Liver (tissue), 3 donors: ENCODE results near the gene NEK6.

Source experiments
- RAD21 ChIP-seq, 2 donors: IDR thresholded peaks; 2 replicates each; pipeline ENCODE4 v1.6.1; 2016; ENCODE audit warnings: antibody characterized with exemption in 2 of 2, mild to moderate bottlenecking in 2 of 2
- SP1 ChIP-seq: IDR thresholded peaks from 2 replicates; pipeline ENCODE4 v1.6.1; 2018; ENCODE audit warnings: antibody characterized with exemption, mild to moderate bottlenecking
- YY1 ChIP-seq: IDR thresholded peaks from 2 replicates; pipeline ENCODE4 v1.6.1; 2016; ENCODE audit warnings: antibody characterized with exemption, mild to moderate bottlenecking
- TF ChIP-seq, protein P1 (sequence below): fragments of 150-350 bp; IDR thresholded peaks from 2 replicates; pipeline ENCODE4 v1.5.1; 2017; ENCODE audit warnings: improper control_type of control experiment, low read depth, low read length; ENCODE audit not compliant: missing input control
- donor health status: healthy.
- donor health status: healthy.

DNA sequence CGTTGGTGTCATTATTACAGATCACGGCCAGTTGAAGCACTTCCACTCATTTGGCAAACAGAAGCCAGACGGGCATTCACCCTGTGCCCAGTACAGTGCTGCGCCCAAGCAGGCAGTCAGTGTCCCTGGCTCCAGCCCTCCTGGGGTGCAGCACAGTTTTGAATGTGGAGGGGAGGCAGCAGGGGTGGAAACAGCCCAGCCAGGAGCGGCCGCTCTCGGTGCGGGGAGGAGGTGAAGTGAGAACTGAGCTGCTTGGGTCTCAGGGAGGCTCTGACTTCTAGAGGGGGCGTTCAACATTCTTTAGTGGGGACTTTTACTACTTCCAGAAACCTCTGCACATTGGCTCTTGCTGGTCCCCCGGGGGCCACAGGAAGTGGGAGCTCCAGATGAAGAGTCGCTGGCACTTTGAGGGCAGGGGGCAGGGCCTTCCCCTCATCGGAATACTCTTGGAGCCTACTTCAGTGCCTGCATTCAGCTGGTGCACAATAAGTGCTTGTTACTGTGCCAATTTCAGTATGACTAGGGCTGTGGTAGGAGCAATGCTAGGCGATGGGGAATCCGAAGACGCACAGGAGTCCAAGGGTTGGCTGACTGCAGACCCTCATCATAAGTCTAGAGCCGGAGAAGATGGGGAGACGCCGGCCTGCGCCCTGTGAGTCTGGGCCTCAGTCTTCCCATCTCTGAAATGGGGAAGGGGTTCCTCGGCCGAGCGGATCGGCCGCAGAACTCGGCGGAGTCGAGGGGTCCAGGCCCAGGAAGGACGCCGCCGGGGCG is 492 bp upstream of the NEK6 start:
- TF ChIP-seq, protein P1, sequence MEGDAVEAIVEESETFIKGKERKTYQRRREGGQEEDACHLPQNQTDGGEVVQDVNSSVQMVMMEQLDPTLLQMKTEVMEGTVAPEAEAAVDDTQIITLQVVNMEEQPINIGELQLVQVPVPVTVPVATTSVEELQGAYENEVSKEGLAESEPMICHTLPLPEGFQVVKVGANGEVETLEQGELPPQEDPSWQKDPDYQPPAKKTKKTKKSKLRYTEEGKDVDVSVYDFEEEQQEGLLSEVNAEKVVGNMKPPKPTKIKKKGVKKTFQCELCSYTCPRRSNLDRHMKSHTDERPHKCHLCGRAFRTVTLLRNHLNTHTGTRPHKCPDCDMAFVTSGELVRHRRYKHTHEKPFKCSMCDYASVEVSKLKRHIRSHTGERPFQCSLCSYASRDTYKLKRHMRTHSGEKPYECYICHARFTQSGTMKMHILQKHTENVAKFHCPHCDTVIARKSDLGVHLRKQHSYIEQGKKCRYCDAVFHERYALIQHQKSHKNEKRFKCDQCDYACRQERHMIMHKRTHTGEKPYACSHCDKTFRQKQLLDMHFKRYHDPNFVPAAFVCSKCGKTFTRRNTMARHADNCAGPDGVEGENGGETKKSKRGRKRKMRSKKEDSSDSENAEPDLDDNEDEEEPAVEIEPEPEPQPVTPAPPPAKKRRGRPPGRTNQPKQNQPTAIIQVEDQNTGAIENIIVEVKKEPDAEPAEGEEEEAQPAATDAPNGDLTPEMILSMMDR = no peak
- TF ChIP-seq RAD21 (IDR thresholded peaks at IDR 0.05) (no peak), YY1 (no peak), SP1 (no peak)
